GM19023 (cell line): ENCODE measurements around the gene SLC35F3.
"Not testable (repeated sequence)": the region's sequence is repeated elsewhere in the genome, so short reads cannot be mapped to it uniquely, and the experiment has no call there.

ENCODE experiments used
- ATAC-seq: cut with Tn5 transposase; IDR thresholded peaks from one replicate; pipeline ENCODE4 v1.9.1; 2021; ENCODE audit warnings: mild to moderate bottlenecking, moderate library complexity; ENCODE audit not compliant: unreplicated experiment

The SLC35F3 gene

GRCh38 chr1:234243521-234244260, 339.2 kb downstream of the SLC35F3 start:
- no peak for ATAC-seq

GRCh38 chr1:234244482-234244881, 340.0 kb downstream of the SLC35F3 start:
- no peak for ATAC-seq

DNA sequence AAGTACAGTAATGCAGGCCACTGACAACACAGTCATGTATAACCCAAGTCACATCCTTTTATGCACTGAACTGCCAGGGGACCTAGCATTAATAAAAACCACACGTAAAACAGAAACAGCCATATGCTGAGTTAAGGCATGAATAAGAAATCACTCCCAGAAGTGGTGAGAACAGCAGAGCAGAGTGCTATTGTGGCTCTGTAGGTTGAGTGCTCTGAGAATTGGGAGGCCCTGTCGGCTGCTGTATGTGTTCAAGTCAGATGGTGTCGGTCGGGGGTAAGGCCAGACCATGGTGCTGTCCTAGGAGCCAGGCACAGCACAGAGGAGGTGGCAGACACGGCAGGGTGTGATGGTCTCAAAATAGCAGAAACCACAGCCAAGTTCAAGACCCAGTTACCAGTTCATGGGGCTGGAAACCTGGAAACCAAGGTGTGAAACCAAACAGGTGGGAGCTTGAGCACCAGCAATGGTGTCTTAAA, 342.2 kb downstream of the SLC35F3 start:
- ATAC-seq: peak; percentile 82

DNA sequence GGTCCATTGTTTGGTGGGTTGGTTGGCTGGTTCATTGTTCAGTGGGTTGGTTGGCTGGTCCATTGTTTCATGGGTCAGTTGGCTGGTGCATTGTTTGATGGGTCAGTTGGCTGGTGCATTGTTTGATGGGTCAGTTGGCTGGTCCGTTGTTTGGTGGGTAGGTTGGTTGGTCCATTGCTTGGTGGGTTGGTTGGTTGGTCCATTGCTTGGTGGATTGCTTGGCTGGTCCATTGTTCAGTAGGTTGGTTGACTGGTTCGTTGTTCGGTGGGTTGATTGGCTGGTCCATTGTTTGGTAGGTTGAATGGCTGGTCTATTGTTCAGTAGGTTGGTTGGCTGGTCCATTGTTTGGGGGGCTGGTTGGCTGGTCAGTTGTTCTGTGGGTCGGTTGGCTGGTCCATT, 343.3 kb downstream of the SLC35F3 start:
- ATAC-seq: not testable (repeated sequence)

DNA sequence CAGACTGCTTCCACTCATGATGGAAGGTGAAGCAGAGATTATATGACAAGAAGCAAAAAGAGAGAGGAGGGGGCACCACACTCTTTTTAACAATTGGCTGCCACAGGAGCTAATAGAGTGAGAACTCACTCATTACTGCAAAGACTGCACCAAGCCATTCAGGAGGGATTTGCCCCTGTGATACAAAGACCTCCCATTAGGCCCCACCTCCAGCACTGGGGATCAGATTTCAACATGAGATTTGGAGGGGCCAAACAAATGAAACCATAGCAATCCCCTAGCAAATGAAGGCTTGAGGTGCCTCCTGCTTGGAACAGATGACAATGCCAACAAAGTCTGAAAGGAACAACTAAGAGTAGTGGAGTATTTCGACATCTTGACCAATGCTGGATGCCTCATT, 346.3 kb downstream of the SLC35F3 start:
- no peak for ATAC-seq

DNA sequence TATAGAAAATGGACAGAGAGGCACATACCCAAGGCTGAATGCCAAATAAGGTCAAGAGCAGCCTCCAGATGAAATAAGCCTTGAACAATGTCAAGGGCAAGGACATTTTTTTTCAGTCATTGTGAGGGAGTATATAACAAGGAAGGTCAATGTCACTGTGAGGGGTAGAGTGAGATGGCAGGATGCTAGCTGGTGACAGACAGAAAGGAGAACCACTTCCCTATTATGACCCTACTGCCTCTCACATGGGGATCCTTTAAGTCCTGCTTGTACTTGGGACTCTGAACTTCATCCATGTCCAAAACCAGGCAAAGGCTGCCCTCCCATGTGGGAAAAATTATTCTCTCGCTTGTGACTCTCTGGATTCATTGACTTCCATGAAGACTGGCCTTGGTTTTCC, 349.3 kb downstream of the SLC35F3 start:
- ATAC-seq: no peak

- no peak for ATAC-seq
Measured at GRCh38 chr1:234256359-234256758, 351.9 kb downstream of the SLC35F3 start.

DNA sequence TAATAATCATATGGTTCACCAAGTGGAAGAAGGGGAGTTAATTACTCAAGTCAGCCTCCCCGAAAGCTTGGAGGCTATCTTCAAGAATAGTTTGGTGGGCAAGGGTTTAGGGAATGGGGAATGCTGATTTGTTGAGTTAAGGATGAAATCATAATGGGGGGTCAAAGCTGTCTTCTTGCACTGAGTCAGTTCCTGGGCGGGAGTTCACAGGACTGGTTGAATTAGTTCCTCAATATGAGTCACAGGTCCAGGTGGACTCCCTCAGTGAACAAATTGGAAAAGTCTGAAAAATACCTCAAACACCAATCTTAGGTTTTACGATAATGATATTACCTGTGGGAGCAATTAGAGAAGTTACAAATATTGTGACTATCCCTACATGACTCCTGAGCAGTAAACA, 353.6 kb downstream of the SLC35F3 start:
- ATAC-seq: no peak

DNA sequence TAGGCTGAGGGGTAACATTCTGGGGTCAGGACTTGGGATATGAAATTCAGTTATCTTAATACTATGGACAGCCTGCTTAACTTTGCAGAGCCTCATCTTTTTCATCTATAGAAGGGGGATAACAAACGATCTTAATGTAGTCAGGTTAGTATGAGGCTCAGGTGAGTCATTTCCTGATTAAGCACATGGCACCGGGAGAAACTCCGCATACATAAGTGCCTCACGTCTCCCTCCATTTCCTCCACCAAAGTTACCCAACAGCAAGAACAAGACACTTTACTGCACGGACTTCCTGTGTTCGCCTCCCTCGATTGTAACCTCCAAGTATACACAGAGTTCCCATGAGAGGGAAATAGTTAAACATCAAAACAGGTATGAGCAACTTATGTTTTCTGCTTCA, 356.1 kb downstream of the SLC35F3 start:
- ATAC-seq: no peak

DNA sequence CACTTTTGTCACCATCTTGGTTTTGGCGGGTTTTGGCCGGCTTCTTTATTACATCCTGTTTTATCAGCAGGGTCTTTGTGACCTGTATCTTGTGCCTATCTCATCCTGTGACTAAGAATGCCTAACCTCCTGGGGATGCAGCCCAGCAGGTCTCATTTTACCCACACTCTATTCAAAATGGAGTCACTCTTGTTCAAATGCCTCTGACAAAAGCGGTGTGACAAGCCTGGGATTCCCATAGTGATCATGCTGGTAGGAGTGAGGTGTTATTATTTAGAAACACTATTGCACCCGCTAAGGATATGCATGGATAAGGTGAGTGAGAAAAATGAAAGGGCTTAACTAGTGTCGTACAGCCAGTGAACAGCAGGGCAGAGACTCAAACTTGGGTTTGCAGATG, 357.1 kb downstream of the SLC35F3 start:
- ATAC-seq: no peak

GRCh38 chr1:234262007-234262753, 357.7 kb downstream of the SLC35F3 start:
- no peak for ATAC-seq

DNA sequence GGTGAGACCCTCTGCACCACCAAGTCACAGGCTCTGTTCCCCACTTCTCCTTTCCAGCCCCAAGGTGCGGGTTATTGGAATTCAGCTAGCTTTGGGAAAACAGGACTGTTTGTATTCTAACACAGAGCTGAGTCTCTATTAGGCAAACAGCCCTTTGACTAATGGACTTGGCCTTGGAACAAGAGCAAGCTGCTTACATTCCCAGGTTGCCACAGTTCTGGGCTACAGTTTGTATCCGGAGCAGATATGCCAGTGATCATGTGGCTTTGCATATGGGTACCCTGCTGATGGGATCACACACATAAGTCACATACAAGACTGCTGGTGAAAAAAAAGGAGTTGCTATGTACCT, 358.3 kb downstream of the SLC35F3 start:
- ATAC-seq: no peak

GRCh38 chr1:234264832-234265231, 360.4 kb downstream of the SLC35F3 start:
- ATAC-seq: no peak

- ATAC-seq: no peak
Measured at GRCh38 chr1:234265321-234265720, 360.8 kb downstream of the SLC35F3 start.

DNA sequence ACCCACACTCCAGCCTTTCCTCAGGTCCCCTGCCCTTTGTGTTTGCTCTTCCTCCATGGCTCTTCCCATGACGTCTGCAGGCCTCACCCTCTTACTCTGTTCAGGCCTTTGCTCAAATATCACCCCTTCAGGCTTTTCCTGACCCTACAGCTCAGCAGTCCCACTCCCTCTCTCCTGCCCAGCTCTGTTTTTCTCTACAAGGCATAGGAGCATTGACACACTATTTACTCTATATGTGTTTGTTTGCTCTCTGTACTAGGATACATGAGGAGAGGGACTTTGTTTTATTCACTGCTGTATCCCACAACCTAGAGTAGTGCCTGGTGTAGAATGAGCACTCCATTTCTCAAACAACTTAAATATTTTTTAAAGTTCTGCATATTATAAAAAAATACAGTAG, 361.4 kb downstream of the SLC35F3 start:
- no peak for ATAC-seq

DNA sequence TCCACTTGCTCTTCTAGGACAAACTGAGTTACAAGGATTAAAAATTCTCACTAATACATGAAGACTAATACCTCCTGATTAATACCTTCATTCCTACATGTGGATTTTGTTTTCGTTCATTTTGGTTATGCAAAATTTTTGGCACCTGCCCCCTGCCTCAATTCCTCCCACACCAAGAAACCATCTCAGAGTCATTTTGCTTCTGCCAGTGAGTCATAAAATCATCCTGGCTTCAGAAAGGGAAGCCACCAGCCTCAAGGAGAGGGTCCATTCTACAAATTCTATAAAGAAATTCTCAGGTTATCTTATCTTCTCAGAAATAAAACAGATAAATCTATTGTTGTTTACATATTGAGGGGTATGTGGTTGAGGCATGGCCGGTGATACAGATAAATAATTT, 365.6 kb downstream of the SLC35F3 start:
- ATAC-seq: no peak

DNA sequence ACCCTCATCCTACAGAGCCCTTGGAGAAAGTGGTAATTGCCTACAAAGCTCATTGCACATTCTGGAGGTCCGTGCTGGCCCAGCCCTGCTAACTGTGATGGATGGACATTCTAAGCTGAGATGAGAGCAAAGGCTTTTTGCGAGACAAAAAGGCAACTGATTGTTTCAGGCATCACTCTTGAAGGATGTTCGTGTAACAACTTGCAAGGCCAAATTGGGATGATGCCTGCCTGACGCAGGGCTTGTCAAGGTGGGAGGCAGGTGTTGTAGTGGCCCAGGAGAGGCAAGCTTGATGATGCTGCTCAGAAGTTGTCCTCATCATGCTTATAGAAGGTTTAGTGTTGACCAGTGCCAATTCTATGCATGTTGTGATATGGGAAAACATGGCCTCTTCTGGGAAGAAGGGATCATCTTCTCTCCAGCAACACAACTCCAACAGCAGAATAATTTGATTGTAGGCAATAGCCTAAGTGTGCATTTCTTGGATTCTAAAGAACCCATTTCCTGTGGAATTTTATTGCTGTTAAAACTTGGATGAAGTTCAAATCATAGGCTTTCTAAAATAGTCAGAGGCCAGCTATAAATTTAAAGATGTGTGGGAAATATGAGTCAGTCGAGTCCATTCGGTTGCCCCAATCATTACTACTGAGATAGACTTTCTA, 366.2 kb downstream of the SLC35F3 start:
- no peak for ATAC-seq

DNA sequence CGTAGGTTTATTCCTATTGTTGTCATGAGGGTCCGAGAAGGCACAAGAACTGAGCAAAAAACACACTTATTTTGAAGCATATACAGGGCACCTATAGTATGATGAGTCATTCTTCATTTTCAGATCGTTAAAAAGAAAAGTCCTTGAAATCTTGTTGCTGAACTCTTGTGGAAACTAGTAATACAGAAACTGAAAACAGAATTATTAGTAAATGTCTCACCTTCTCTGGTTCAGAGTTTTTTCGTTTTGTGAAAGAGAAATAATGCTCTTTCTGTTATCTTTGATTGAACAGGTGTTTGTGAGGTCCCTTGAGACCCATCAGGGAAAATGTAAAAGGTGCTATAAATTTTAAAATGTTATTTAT, 366.7 kb downstream of the SLC35F3 start:
- peak; percentile 85 for ATAC-seq

GRCh38 chr1:234272656-234273312, 368.3 kb downstream of the SLC35F3 start:
- no peak for ATAC-seq

- no peak for ATAC-seq
Measured at GRCh38 chr1:234273981-234274380, 369.5 kb downstream of the SLC35F3 start.

DNA sequence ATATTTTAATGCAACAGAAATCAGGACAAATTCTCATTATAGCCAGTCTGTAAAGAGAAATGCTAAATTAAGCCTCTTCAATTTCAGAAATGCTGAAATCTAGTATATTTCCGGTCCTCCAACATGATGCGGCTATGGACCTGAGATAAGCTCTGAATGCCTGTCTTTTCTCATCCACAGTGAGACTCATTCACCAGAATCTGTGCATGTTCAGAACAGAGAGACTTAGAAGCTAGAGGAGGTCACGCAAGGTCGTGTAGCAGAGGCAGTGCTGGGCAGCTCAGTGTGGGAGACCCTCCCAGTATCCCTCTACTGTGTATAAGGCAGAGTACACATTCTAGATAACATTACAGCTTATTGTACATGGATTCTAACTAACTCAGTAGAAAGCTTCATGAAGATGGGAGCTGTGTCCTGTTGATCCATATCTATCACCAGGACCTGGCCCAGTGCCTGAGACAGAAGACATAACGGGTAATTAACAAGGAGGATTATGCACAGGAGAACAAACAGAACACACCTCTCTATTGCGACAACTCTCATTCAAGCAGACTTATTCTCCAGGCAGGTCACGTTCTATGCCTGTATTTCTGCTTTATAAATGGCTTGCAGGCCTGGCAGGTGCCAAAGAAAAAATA, 371.8 kb downstream of the SLC35F3 start:
- ATAC-seq: no peak
